NT2/D1 (cell line): Measurements from ENCODE around the gene ATR.
"Not testable (repeated sequence)": the region's sequence is repeated elsewhere in the genome, so short reads cannot be mapped to it uniquely, and the experiment has no call there.

Experiments used
- DNase-seq: peaks from one replicate; pipeline ENCODE4 v3.0.0-alpha.2; 2011; ENCODE audit warnings: low read depth, low spot score
- H3K27me3 ChIP-seq: 2 replicates; pipeline ENCODE4 v1.6.0; 2011; ENCODE audit warnings: mild to moderate bottlenecking; ENCODE audit not compliant: insufficient read length, insufficient read depth
- H3K36me3 ChIP-seq: 2 replicates; pipeline ENCODE4 v1.6.1; 2011; ENCODE audit warnings: mild to moderate bottlenecking, low read length, mixed read lengths; ENCODE audit not compliant: insufficient read depth, insufficient read length
- H3K4me1 ChIP-seq: 2 replicates; pipeline ENCODE4 v1.5.1; 2011; ENCODE audit not compliant: insufficient read depth, insufficient read length
- H3K4me3 ChIP-seq: 2 replicates; pipeline ENCODE4 v1.5.1; 2011; ENCODE audit warnings: low read depth; ENCODE audit not compliant: insufficient read length
- H3K9ac ChIP-seq: 2 replicates; pipeline ENCODE4 v1.6.0; 2011; ENCODE audit warnings: low read depth; ENCODE audit not compliant: insufficient read length
- H3K9me3 ChIP-seq: 2 replicates; pipeline ENCODE4 v1.5.1; 2011; ENCODE audit warnings: mild to moderate bottlenecking, low read length; ENCODE audit not compliant: insufficient read depth
- SUZ12 ChIP-seq: IDR thresholded peaks from 2 replicates; pipeline ENCODE4 v1.6.1; 2011; ENCODE audit not compliant: insufficient read length, insufficient read depth; ENCODE audit errors: extremely low read depth
- YY1 ChIP-seq: IDR thresholded peaks from 2 replicates; pipeline ENCODE4 v1.6.1; 2011; ENCODE audit not compliant: insufficient read length, insufficient read depth
- ZNF274 ChIP-seq: IDR thresholded peaks from 2 replicates; pipeline ENCODE4 v1.6.1; 2011; ENCODE audit warnings: mild to moderate bottlenecking, low read depth, low read length

ATR gene

GRCh38 chr3:142436951-142437585, 141.5 kb downstream of the ATR start:
- Histone ChIP-seq H3K9me3 (no peaks in the 10 kb centered on the region), H3K4me3 (no peak overlapping the region), H3K9ac (no peak overlapping the region), H3K4me1 (no peaks in the 10 kb centered on the region), H3K36me3 (peaks cover 2% of the 10 kb centered on the region), H3K27me3 (no peaks in the 10 kb centered on the region)
- no peak for DNase-seq
- no peak for TF ChIP-seq SUZ12
- no peak for TF ChIP-seq ZNF274
- TF ChIP-seq YY1: no peak

GRCh38 chr3:142434503-142434902, 144.0 kb downstream of the ATR start:
- Histone ChIP-seq H3K4me3 (no peak overlapping the region), H3K4me1 (no peaks in the 10 kb centered on the region), H3K27me3 (no peaks in the 10 kb centered on the region), H3K9ac (no peak overlapping the region), H3K9me3 (no peaks in the 10 kb centered on the region), H3K36me3 (peaks cover 18% of the 10 kb centered on the region)
- DNase-seq: no peak
- TF ChIP-seq SUZ12 (no peak), ZNF274 (no peak), YY1 (no peak)

GRCh38 chr3:142433110-142433509, 145.4 kb downstream of the ATR start:
- H3K4me1 ChIP-seq: no peaks in the 10 kb centered on the region
- TF ChIP-seq YY1 (no peak), ZNF274 (no peak), SUZ12 (no peak)
- DNase-seq: no peak
- no peaks in the 10 kb centered on the region for H3K9me3 ChIP-seq
- no peaks in the 10 kb centered on the region for H3K27me3 ChIP-seq
- no peak overlapping the region for H3K9ac ChIP-seq
- H3K4me3 ChIP-seq: no peak overlapping the region
- H3K36me3 ChIP-seq: peaks cover 21% of the 10 kb centered on the region

GRCh38 chr3:142429582-142429981, 149.0 kb downstream of the ATR start:
- Histone ChIP-seq H3K4me1 (no peaks in the 10 kb centered on the region), H3K9me3 (no peaks in the 10 kb centered on the region), H3K27me3 (no peaks in the 10 kb centered on the region), H3K4me3 (no peak overlapping the region), H3K36me3 (peaks cover 24% of the 10 kb centered on the region), H3K9ac (no peak overlapping the region)
- TF ChIP-seq YY1: no peak
- no peak for TF ChIP-seq ZNF274
- no peak for TF ChIP-seq SUZ12
- DNase-seq: no peak

GRCh38 chr3:142424754-142425153, 153.8 kb downstream of the ATR start:
- Histone ChIP-seq H3K9ac (no peak overlapping the region), H3K27me3 (no peaks in the 10 kb centered on the region), H3K4me3 (no peak overlapping the region), H3K9me3 (no peaks in the 10 kb centered on the region), H3K4me1 (no peaks in the 10 kb centered on the region), H3K36me3 (peaks cover 36% of the 10 kb centered on the region)
- TF ChIP-seq YY1 (no peak), ZNF274 (no peak), SUZ12 (no peak)
- no peak for DNase-seq

- no peak for TF ChIP-seq YY1
- no peak for TF ChIP-seq ZNF274
- no peak for TF ChIP-seq SUZ12
- Histone ChIP-seq H3K9me3 (no peaks in the 10 kb centered on the region), H3K4me3 (no peak overlapping the region), H3K27me3 (no peaks in the 10 kb centered on the region), H3K9ac (no peak overlapping the region), H3K36me3 (peaks cover 42% of the 10 kb centered on the region), H3K4me1 (no peaks in the 10 kb centered on the region)
- DNase-seq: no peak
Measured at GRCh38 chr3:142418926-142419592, 159.5 kb downstream of the ATR start.

GRCh38 chr3:142417302-142417701, 161.2 kb downstream of the ATR start:
- peaks cover 40% of the 10 kb centered on the region for H3K36me3 ChIP-seq

GRCh38 chr3:142400537-142400936, 178.0 kb downstream of the ATR start:
- not testable (repeated sequence) for H3K9me3 ChIP-seq, DNase-seq, H3K4me1 ChIP-seq, H3K4me3 ChIP-seq, H3K9ac ChIP-seq, H3K27me3 ChIP-seq
- H3K36me3 ChIP-seq: peaks cover 28% of the 10 kb centered on the region

More at GRCh38 chr3:142417302-142417701, 161.2 kb downstream of the ATR start:
- no peak for TF ChIP-seq SUZ12
- no peak for TF ChIP-seq ZNF274
- no peak for TF ChIP-seq YY1
- Histone ChIP-seq H3K4me3 (no peak overlapping the region), H3K27me3 (no peaks in the 10 kb centered on the region), H3K9ac (no peak overlapping the region), H3K9me3 (no peaks in the 10 kb centered on the region), H3K4me1 (no peaks in the 10 kb centered on the region)
- no peak for DNase-seq
